Measurements from ENCODE around the gene EPN2. TPM values are rescaled to one million over a fixed set of nuclear protein-coding genes. Genes with fewer than 3 reads are reported as not detected.
"Not testable (repeated sequence)": the region's sequence is repeated elsewhere in the genome, so short reads cannot be mapped to it uniquely, and the experiment has no call there.

EPN2 gene
- polyA plus RNA-seq, 1 donor from 2014 or later = 37.8 TPM

- not testable (repeated sequence) for H3K4me2 ChIP-seq (ENCODE audit: low read length); H3K9me2 ChIP-seq (ENCODE audit: insufficient read depth, low read length); H3K9me3 ChIP-seq (ENCODE audit: low read length); H4K20me1 ChIP-seq (ENCODE audit: insufficient read depth); H3K36me3 ChIP-seq (ENCODE audit: insufficient read depth, low read length); H3F3A ChIP-seq (ENCODE audit: insufficient read depth, low read length, poor library complexity, severe bottlenecking); H3K27ac ChIP-seq (ENCODE audit: low read length); H3K79me2 ChIP-seq (replicated peaks; ENCODE audit: insufficient read depth, low read length); H2AFZ ChIP-seq (ENCODE audit: low read depth, low read length); H3K9ac ChIP-seq (ENCODE audit: low read length); H3K27me3 ChIP-seq (ENCODE audit: insufficient read depth, low read depth, low read length); H3K4me3 ChIP-seq (ENCODE audit: low read length)
These were observed 33.7 kb upstream of the EPN2 start for GRCh38 chr17:19203429-19203828.

GRCh38 chr17:19215074-19215860, 21.9 kb upstream of the EPN2 start:
- H3K9me3 ChIP-seq (ENCODE audit: low read length); H3K27me3 ChIP-seq (ENCODE audit: insufficient read depth, low read depth, low read length); H3K9me2 ChIP-seq (ENCODE audit: insufficient read depth, low read length); H3K9ac ChIP-seq (ENCODE audit: low read length); H3F3A ChIP-seq (ENCODE audit: insufficient read depth, low read length, poor library complexity, severe bottlenecking); H3K27ac ChIP-seq (ENCODE audit: low read length); H3K79me2 ChIP-seq (replicated peaks; ENCODE audit: insufficient read depth, low read length); H3K4me2 ChIP-seq (ENCODE audit: low read length); H2AFZ ChIP-seq (ENCODE audit: low read depth, low read length); H3K36me3 ChIP-seq (ENCODE audit: insufficient read depth, low read length); H3K4me3 ChIP-seq (ENCODE audit: low read length); H4K20me1 ChIP-seq (ENCODE audit: insufficient read depth): not testable (repeated sequence)

- H3K4me3 ChIP-seq (ENCODE audit: low read length); H3K27ac ChIP-seq (ENCODE audit: low read length); H4K20me1 ChIP-seq (ENCODE audit: insufficient read depth); H2AFZ ChIP-seq (ENCODE audit: low read depth, low read length); H3K79me2 ChIP-seq (replicated peaks; ENCODE audit: insufficient read depth, low read length); H3K9ac ChIP-seq (ENCODE audit: low read length); H3K9me2 ChIP-seq (ENCODE audit: insufficient read depth, low read length); H3F3A ChIP-seq (ENCODE audit: insufficient read depth, low read length, poor library complexity, severe bottlenecking); H3K9me3 ChIP-seq (ENCODE audit: low read length); H3K4me2 ChIP-seq (ENCODE audit: low read length); H3K36me3 ChIP-seq (ENCODE audit: insufficient read depth, low read length); H3K27me3 ChIP-seq (ENCODE audit: insufficient read depth, low read depth, low read length): not testable (repeated sequence)
These were observed 20.8 kb upstream of the EPN2 start for GRCh38 chr17:19216148-19216926.

DNA sequence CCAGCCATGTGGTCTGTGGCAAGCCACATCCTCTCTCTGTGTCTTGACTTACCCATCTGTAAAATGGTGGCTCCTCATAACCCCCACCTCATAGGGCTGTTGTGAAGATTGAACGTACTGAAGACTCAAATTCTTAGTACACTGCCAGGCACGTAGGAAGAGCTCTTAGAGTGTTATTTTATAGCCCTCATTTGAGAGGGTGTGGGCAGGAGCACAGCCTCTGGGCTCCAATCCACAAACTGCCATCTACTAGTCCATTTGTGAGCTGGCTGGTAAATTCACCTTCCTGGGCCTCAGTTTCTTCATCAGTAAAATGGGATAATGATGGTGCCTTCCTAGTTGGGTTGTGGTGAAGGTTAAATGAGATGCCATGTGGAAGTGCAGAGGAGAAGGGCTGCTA, 18.3 kb upstream of the EPN2 start:
- not testable (repeated sequence) for H3K9me3 ChIP-seq (ENCODE audit: low read length); H3K4me3 ChIP-seq (ENCODE audit: low read length); H3K27me3 ChIP-seq (ENCODE audit: insufficient read depth, low read depth, low read length); H3K36me3 ChIP-seq (ENCODE audit: insufficient read depth, low read length); H2AFZ ChIP-seq (ENCODE audit: low read depth, low read length); H4K20me1 ChIP-seq (ENCODE audit: insufficient read depth); H3F3A ChIP-seq (ENCODE audit: insufficient read depth, low read length, poor library complexity, severe bottlenecking); H3K9ac ChIP-seq (ENCODE audit: low read length); H3K4me2 ChIP-seq (ENCODE audit: low read length); H3K79me2 ChIP-seq (replicated peaks; ENCODE audit: insufficient read depth, low read length); H3K27ac ChIP-seq (ENCODE audit: low read length); H3K9me2 ChIP-seq (ENCODE audit: insufficient read depth, low read length)

DNA sequence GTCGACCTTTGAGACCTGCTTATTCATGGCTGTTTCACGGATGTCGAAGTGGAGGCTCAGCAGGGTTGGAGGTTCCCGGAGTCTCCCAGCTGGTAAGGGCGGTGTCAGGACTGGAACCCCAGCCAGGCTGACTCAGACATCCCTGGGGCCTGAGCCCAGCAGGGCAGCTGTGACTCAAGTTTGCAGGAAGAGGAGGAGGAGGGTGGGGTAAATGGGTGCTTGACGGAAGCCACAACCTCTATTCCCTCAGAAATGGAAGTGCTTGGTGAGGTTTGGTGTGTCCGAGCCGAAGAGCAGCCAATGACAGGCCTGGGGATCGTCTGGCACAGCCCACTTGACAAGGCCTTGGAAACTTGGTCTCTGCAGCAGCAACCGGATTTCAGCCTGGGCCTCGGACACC, 17.8 kb upstream of the EPN2 start:
- H3K9me2 ChIP-seq (ENCODE audit: insufficient read depth, low read length); H3K9me3 ChIP-seq (ENCODE audit: low read length); H4K20me1 ChIP-seq (ENCODE audit: insufficient read depth); H3K4me3 ChIP-seq (ENCODE audit: low read length); H2AFZ ChIP-seq (ENCODE audit: low read depth, low read length); H3K27me3 ChIP-seq (ENCODE audit: insufficient read depth, low read depth, low read length); H3K4me2 ChIP-seq (ENCODE audit: low read length); H3F3A ChIP-seq (ENCODE audit: insufficient read depth, low read length, poor library complexity, severe bottlenecking); H3K79me2 ChIP-seq (replicated peaks; ENCODE audit: insufficient read depth, low read length); H3K27ac ChIP-seq (ENCODE audit: low read length); H3K36me3 ChIP-seq (ENCODE audit: insufficient read depth, low read length); H3K9ac ChIP-seq (ENCODE audit: low read length): not testable (repeated sequence)

DNA sequence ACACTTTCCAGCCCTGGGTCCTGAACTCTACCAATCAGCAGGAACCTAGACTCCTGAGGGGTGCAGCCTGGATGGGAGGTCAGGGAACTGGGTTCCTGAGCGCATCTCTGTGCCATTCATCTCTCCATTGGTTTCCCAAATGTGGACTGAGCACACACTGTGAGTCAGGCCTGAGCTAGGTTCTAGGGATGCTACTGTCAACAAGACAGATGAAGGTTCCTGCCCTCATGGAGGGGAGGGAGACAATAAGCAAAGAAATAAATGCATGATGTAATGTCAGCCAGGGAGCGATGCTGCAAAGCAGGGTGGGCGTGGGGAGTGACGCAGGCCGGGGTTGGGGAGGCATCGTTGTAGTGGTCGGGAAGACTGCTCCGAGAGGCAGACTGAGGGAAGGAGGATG, 17.0 kb upstream of the EPN2 start:
- H3K27ac ChIP-seq (ENCODE audit: low read length); H3K27me3 ChIP-seq (ENCODE audit: insufficient read depth, low read depth, low read length); H3K4me2 ChIP-seq (ENCODE audit: low read length); H3K9ac ChIP-seq (ENCODE audit: low read length); H3K79me2 ChIP-seq (replicated peaks; ENCODE audit: insufficient read depth, low read length); H3K9me3 ChIP-seq (ENCODE audit: low read length); H2AFZ ChIP-seq (ENCODE audit: low read depth, low read length); H3K4me3 ChIP-seq (ENCODE audit: low read length); H4K20me1 ChIP-seq (ENCODE audit: insufficient read depth); H3K36me3 ChIP-seq (ENCODE audit: insufficient read depth, low read length); H3F3A ChIP-seq (ENCODE audit: insufficient read depth, low read length, poor library complexity, severe bottlenecking); H3K9me2 ChIP-seq (ENCODE audit: insufficient read depth, low read length): not testable (repeated sequence)

GRCh38 chr17:19226610-19227588, 10.3 kb upstream of the EPN2 start:
- not testable (repeated sequence) for H2AFZ ChIP-seq (ENCODE audit: low read depth, low read length); H3K36me3 ChIP-seq (ENCODE audit: insufficient read depth, low read length); H3K4me3 ChIP-seq (ENCODE audit: low read length); H3K27me3 ChIP-seq (ENCODE audit: insufficient read depth, low read depth, low read length); H3K9me2 ChIP-seq (ENCODE audit: insufficient read depth, low read length); H4K20me1 ChIP-seq (ENCODE audit: insufficient read depth); H3K9ac ChIP-seq (ENCODE audit: low read length); H3K9me3 ChIP-seq (ENCODE audit: low read length); H3K79me2 ChIP-seq (replicated peaks; ENCODE audit: insufficient read depth, low read length); H3F3A ChIP-seq (ENCODE audit: insufficient read depth, low read length, poor library complexity, severe bottlenecking); H3K4me2 ChIP-seq (ENCODE audit: low read length); H3K27ac ChIP-seq (ENCODE audit: low read length)
